HepG2 (cell line): ENCODE data around the gene P4HB. TPM values are rescaled to one million over a fixed set of nuclear protein-coding genes. Genes with fewer than 3 reads are reported as not detected.

Experiments
- ADNP ChIP-seq: sonication (generic); formaldehyde crosslinking; IDR thresholded peaks from 2 replicates; pipeline ENCODE4 v1.4.0; 2020; ENCODE audit warnings: missing genetic modification reagents
- AFF4 ChIP-seq: sonication (generic); formaldehyde crosslinking; IDR thresholded peaks from 2 replicates; pipeline ENCODE4 v1.4.0; 2020; ENCODE audit warnings: missing genetic modification reagents
- ATF2 ChIP-seq: sonication (generic); formaldehyde crosslinking; IDR thresholded peaks from 2 replicates; pipeline ENCODE4 v1.4.0; 2020; ENCODE audit warnings: missing genetic modification reagents
- DPF2 ChIP-seq: sonication (generic); formaldehyde crosslinking; IDR thresholded peaks from 2 replicates; pipeline ENCODE4 v1.4.0; 2020; ENCODE audit warnings: mild to moderate bottlenecking, low read depth, missing genetic modification reagents, borderline replicate concordance
- GPN1 ChIP-seq: sonication (generic); formaldehyde crosslinking; IDR thresholded peaks from 2 replicates; pipeline ENCODE4 v1.5.1; 2020; ENCODE audit warnings: missing genetic modification reagents, borderline replicate concordance
- HMG20B ChIP-seq: conservative IDR thresholded peaks from 2 replicates; pipeline ENCODE4 v1.6.1; 2016; ENCODE audit warnings: missing genetic modification reagents, missing compliant biosample characterization
- HOXA5 ChIP-seq: sonication (generic); formaldehyde crosslinking; IDR thresholded peaks from 2 replicates; pipeline ENCODE4 v1.4.0; 2020; ENCODE audit warnings: missing genetic modification reagents
- KLF16 ChIP-seq, 2 experiments: sonication (generic) in 1 of 2; formaldehyde crosslinking in 1 of 2; IDR thresholded peaks; 2 replicates each; pipeline versions ENCODE4 v1.6.1 to v1.8.0; 2016 to 2023; ENCODE audit warnings: missing genetic modification reagents in 2 of 2, missing compliant biosample characterization in 1 of 2
- KLF9 ChIP-seq: IDR thresholded peaks from 2 replicates; pipeline ENCODE4 v1.6.1; 2016; ENCODE audit warnings: low read depth
- MNT ChIP-seq: fragments of 450-650 bp; IDR thresholded peaks from 2 replicates; pipeline ENCODE4 v1.6.1; 2016
- NFATC3 ChIP-seq: sonication (generic); formaldehyde crosslinking; IDR thresholded peaks from 2 replicates; pipeline ENCODE4 v1.5.1; 2020; ENCODE audit warnings: mild to moderate bottlenecking, missing genetic modification reagents
- NRL ChIP-seq: sonication (generic); formaldehyde crosslinking; IDR thresholded peaks from 2 replicates; pipeline ENCODE4 v1.5.0; 2020; ENCODE audit warnings: missing genetic modification reagents, mild to moderate bottlenecking, moderate library complexity, borderline replicate concordance
- SNAI1 ChIP-seq: sonication (generic); formaldehyde crosslinking; IDR thresholded peaks from 2 replicates; pipeline ENCODE4 v1.5.0; 2020; ENCODE audit warnings: mild to moderate bottlenecking, missing genetic modification reagents, borderline replicate concordance
- SUZ12 ChIP-seq: fragments of 150-350 bp; IDR thresholded peaks from 2 replicates; pipeline ENCODE4 v1.6.1; 2014; ENCODE audit warnings: low read depth, low read length
- TBL1XR1 ChIP-seq: fragments of 150-350 bp; IDR thresholded peaks from 2 replicates; pipeline ENCODE4 v1.6.1; 2014; ENCODE audit warnings: borderline replicate concordance, low read length; ENCODE audit not compliant: partially characterized antibody
- TCF7L2 ChIP-seq: IDR thresholded peaks from 2 replicates; pipeline ENCODE4 v1.6.1; 2011; ENCODE audit warnings: mild to moderate bottlenecking, low read depth, low read length, moderate library complexity
- ZMYM4 ChIP-seq: sonication (generic); formaldehyde crosslinking; IDR thresholded peaks from 2 replicates; pipeline ENCODE4 v1.8.1; 2023; ENCODE audit warnings: mild to moderate bottlenecking, missing genetic modification reagents
- ZNF251 ChIP-seq: sonication (generic); formaldehyde crosslinking; IDR thresholded peaks from 2 replicates; pipeline ENCODE4 v1.9.0; 2021; ENCODE audit warnings: mild to moderate bottlenecking, missing genetic modification reagents
- ZNF263 ChIP-seq: sonication (generic); formaldehyde crosslinking; IDR thresholded peaks from 2 replicates; pipeline ENCODE4 v1.4.0; 2020; ENCODE audit warnings: missing genetic modification reagents
- ZNF512 ChIP-seq: sonication (generic); formaldehyde crosslinking; IDR thresholded peaks from 2 replicates; pipeline ENCODE4 v1.4.0; 2020; ENCODE audit warnings: mild to moderate bottlenecking, missing genetic modification reagents
- ZNF7 ChIP-seq: IDR thresholded peaks from 2 replicates; pipeline ENCODE4 v1.6.1; 2016; ENCODE audit warnings: missing biosample characterization, missing genetic modification reagents
- ZZZ3 ChIP-seq: sonication (generic); formaldehyde crosslinking; IDR thresholded peaks from 2 replicates; pipeline ENCODE4 v1.4.0; 2020; ENCODE audit warnings: missing genetic modification reagents, mild to moderate bottlenecking, borderline replicate concordance
- polyA plus RNA-seq, 8 experiments: library from polyadenylated mRNA; depleted of rRNA in 3 of 8; stranded (reverse) in 7 of 8; unstranded in 1 of 8; fragments of >200 nt; fragmentation: Illumina TruSeq in 4 of 8; extraction: Trizol in 4 of 8; gene quantifications; 2 replicates each; pipeline versions ENCODE4 v1.2.1 to v1.2.3, GENCODE V29; 2011 to 2016; ENCODE audit warnings: low read depth in 4 of 8, missing spikeins in 1 of 8, mixed read lengths in 1 of 8; ENCODE audit not compliant: insufficient read depth in 1 of 8
- total RNA-seq, 5 experiments: library from RNA; depleted of rRNA; stranded (reverse); fragments of >200 nt; fragmentation: Illumina TruSeq; extraction: Trizol; gene quantifications; 2 replicates each; pipeline ENCODE4 v1.2.3, GENCODE V29; 2016; ENCODE audit warnings: low read depth in 1 of 5

The P4HB gene
- total and polyA plus RNA-seq, 2 of the 13 experiments (the other 11 are each of a cell fraction or from before 2014, with no cell fraction given): 185 to 782 TPM

- TF ChIP-seq DPF2 (no peak), ZZZ3 (CRISPR knock-in tag) (no peak), TBL1XR1 (peak; percentile 29), KLF9 (CRISPR knock-in tag) (no peak), AFF4 (CRISPR knock-in tag) (peak; percentile 78), ZNF251 (CRISPR knock-in tag) (peak; percentile 41; the same call in 1 of the 2 replicates), ATF2 (CRISPR knock-in tag) (no peak), SNAI1 (CRISPR knock-in tag) (no peak), MNT (no peak), ZNF263 (0 out of 2 replicates have a peak, but pooled peaks have one; percentile 15), NRL (CRISPR knock-in tag) (no peak), GPN1 (no peak), HOXA5 (CRISPR knock-in tag) (peak; percentile 47; the same call in 1 of the 2 replicates), ADNP (CRISPR knock-in tag) (no peak), SUZ12 (no peak), TCF7L2 (no peak), HMG20B (no peak), ZNF512 (CRISPR knock-in tag) (no peak), NFATC3 (CRISPR knock-in tag) (no peak), ZMYM4 (CRISPR knock-in tag) (no peak), ZNF7 (CRISPR knock-in tag) (no peak), KLF16 (CRISPR knock-in tag; IDR thresholded peaks at IDR 0.05) (peak; percentile 25 to 54; a peak in 1 of 4 replicates)
Observed at GRCh38 chr17:81870131-81870980, 10.0 kb upstream of the P4HB start (continued).
